ENCODE data around the gene OTOP1. TPM values are rescaled to one million over a fixed set of nuclear protein-coding genes. Genes with fewer than 3 reads are reported as not detected.

Gene OTOP1
- total and polyA plus RNA-seq, 2 of the 4 experiments (the other 2 are of a cell fraction) = not detected

DNA sequence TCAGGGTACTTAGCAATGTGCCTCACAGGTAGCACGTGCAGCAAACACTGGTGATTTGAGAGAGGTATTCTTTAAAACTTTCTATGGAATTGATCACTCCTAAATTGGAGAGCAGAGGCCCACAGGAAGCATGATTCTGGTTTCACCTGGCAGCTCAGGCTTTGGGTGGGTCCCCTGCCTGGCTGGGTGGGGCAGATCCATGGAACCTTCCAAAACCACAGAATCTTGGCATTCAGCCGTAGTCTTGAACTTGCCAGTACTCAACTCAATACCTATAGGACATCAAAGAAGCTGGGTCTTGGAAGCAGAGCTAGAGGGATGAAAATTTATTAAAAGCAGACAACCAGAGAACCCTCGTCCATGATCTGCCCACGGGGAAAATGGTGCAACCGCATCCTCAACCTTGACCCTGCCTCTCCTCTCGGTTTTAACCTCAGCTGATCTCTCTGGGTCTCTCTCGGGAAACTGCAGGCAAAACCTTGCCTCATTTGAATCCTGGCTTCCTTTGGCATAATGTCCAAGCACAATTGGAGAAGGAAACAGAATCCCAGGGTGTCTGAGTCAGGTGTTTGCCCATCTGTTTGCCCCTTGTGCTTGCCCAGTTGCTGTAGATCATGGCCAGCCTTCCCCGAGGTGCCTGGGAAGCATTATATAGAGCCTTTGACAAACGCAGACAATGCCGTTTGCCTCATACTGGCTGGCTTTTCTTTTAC, 22.9 kb downstream of the OTOP1 start:
- dilution Hi-C loops (cut with HindIII; ENCODE audit: low sequenced_read_pairs, unreplicated experiment) = no loop called here
- Histone ChIP-seq H3K4me1 (ENCODE audit: control insufficient read depth, insufficient read depth, low read length) (no peaks in the 10 kb centered on the region), H2BK15ac (ENCODE audit: low read depth, low read length) (no peak overlapping the region), H3K27me3 (ENCODE audit: control insufficient read depth, insufficient read depth, low read length) (peaks cover 7% of the 10 kb centered on the region), H3K4ac (ENCODE audit: low read depth, low read length) (no peak overlapping the region), H3K9me1 (ENCODE audit: insufficient read depth, low read length) (no peaks in the 10 kb centered on the region), H3K14ac (replicated peaks; ENCODE audit: low read depth, low read length) (no peak overlapping the region), H3K79me1 (ENCODE audit: low read depth in 1 of 2, low read length in 2 of 2) (no peaks in the 10 kb centered on the region), H3K4me2 (ENCODE audit: low read depth, low read length) (no peak overlapping the region), H3K56ac (ENCODE audit: extremely low read depth, insufficient read depth, low read length) (no peak overlapping the region), H4K20me1 (ENCODE audit: insufficient read depth, low read length) (no peaks in the 10 kb centered on the region), H2BK120ac (ENCODE audit: low read depth, low read length) (no peak overlapping the region), H2BK20ac (ENCODE audit: low read depth, low read length) (no peak overlapping the region), H4K91ac (ENCODE audit: insufficient read depth, low read depth, low read length) (no peak overlapping the region), H3K18ac (ENCODE audit: low read depth, low read length) (no peak overlapping the region), H2BK5ac (ENCODE audit: low read depth, low read length, poor library complexity, severe bottlenecking) (no peak overlapping the region), H3K9me3 (ENCODE audit: control insufficient read depth, insufficient read depth, low read length) (no peaks in the 10 kb centered on the region), H2AK9ac (replicated peaks; ENCODE audit: low read depth, low read length, poor library complexity) (no peak overlapping the region), H4K5ac (ENCODE audit: low read depth, low read length) (no peak overlapping the region), H4K8ac (ENCODE audit: low read depth in 2 of 2, low read length in 2 of 2) (no peak overlapping the region), H3K23ac (ENCODE audit: low read depth, low read length) (no peak overlapping the region), H3K27ac (ENCODE audit: insufficient read depth, low read length) (no peak overlapping the region), H3K9ac (ENCODE audit: low read depth, low read length) (no peak overlapping the region), H2AK5ac (ENCODE audit: low read depth, low read length) (no peak overlapping the region), H3K36me3 (ENCODE audit: control insufficient read depth, insufficient read depth, low read length) (no peaks in the 10 kb centered on the region), H3K4me3 (ENCODE audit: insufficient read depth, low read depth, low read length) (no peak overlapping the region), H2AFZ (replicated peaks; ENCODE audit: low read length, poor library complexity) (no peak overlapping the region)
- intact Hi-C loops (cut with micrococcal nuclease) = no loop called here
- DNase-seq (no peak), ATAC-seq (ENCODE audit: low read depth) (no peak)
- TF ChIP-seq MAFK (IDR thresholded peaks at IDR 0.05; ENCODE audit: low read depth, low read length) (no peak), MAZ (IDR thresholded peaks at IDR 0.05; ENCODE audit: borderline replicate concordance, low read depth, low read length) (no peak), RCOR1 (IDR thresholded peaks at IDR 0.05; ENCODE audit: insufficient replicate concordance, low read length) (no peak), BHLHE40 (IDR thresholded peaks at IDR 0.05; ENCODE audit: low read depth, low read length) (no peak), SMC3 (IDR thresholded peaks at IDR 0.05; ENCODE audit: low read depth, low read length) (no peak), FOS (IDR thresholded peaks at IDR 0.05; ENCODE audit: low read depth, low read length) (no peak), CHD1 (IDR thresholded peaks at IDR 0.05; ENCODE audit: low read depth, low read length) (no peak), POLR2A (IDR thresholded peaks at IDR 0.05; ENCODE audit: low read depth, low read length) (no peak), RFX5 (IDR thresholded peaks at IDR 0.05; ENCODE audit: low read depth, low read length) (no peak), CEBPB (IDR thresholded peaks at IDR 0.05; ENCODE audit: low read depth, low read length) (no peak), NFE2L2 (IDR thresholded peaks at IDR 0.05; ENCODE audit: low read depth, low read length) (no peak), CTCF (conservative IDR thresholded peaks at IDR 0.05; ENCODE audit: low read depth, low read length) (no peak), RAD21 (IDR thresholded peaks at IDR 0.05; ENCODE audit: low read length) (no peak), MXI1 (IDR thresholded peaks at IDR 0.05; ENCODE audit: borderline replicate concordance, low read depth, low read length) (no peak), USF2 (IDR thresholded peaks at IDR 0.05; ENCODE audit: low read depth, low read length) (no peak)
- TF ChIP-seq, protein P1, sequence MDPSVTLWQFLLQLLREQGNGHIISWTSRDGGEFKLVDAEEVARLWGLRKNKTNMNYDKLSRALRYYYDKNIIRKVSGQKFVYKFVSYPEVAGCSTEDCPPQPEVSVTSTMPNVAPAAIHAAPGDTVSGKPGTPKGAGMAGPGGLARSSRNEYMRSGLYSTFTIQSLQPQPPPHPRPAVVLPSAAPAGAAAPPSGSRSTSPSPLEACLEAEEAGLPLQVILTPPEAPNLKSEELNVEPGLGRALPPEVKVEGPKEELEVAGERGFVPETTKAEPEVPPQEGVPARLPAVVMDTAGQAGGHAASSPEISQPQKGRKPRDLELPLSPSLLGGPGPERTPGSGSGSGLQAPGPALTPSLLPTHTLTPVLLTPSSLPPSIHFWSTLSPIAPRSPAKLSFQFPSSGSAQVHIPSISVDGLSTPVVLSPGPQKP (IDR thresholded peaks at IDR 0.05; ENCODE audit: borderline replicate concordance, low read depth, low read length) = no peak
- in situ Hi-C loops (cut with MboI; ENCODE audit: low sequenced_read_pairs) = no loop called here
- WGBS, 2 experiments (ENCODE audit: extremely low coverage in 2 of 2, insufficient read length in 1 of 2) = 69% methylated on average over 4 of the region's 10 CpGs; no CpG with 5 or more reads in 1 of the 2 experiments
- CTCF ChIA-PET = no interaction called here
- POLR2A ChIA-PET (ENCODE audit: unreplicated experiment) = no interaction called here
- no TSS peak for BruUV-seq (replicated peaks)

Measured in IMR-90 (cell line).